Body of pancreas (tissue), 4 donors: ENCODE measurements around the gene ARVCF. TPM values are rescaled to one million over a fixed set of nuclear protein-coding genes. Genes with fewer than 3 reads are reported as not detected.

ENCODE experiments used
- ATAC-seq: fragments of 150-250 bp; one replicate; pipeline ENCODE4 v1.9.1; 2016
- DNase-seq, 4 donors: peaks; one replicate each; pipeline ENCODE4 v3.0.0-alpha.2; 2019
- H3K27ac ChIP-seq, 4 donors: fragments of 200-600 bp; sonication (generic); 1 replicate in 3 of 4; 2 replicates in 1 of 4; pipeline versions ENCODE4 v1.5.1 to v1.6.1; 2016 to 2019; ENCODE audit warnings: mild to moderate bottlenecking in 1 of 4, mixed read lengths in 1 of 4, moderate library complexity in 1 of 4
- H3K27me3 ChIP-seq, 2 donors: fragments of 200-600 bp; sonication (generic); one replicate each; pipeline ENCODE4 v1.6.0; 2016; ENCODE audit warnings: mild to moderate bottlenecking in 1 of 2
- H3K36me3 ChIP-seq, 2 donors: fragments of 200-600 bp; sonication (generic); replicated peaks in 1 of 2; 2 replicates each; pipeline ENCODE4 v1.5.1; 2016; ENCODE audit warnings: low read depth in 2 of 2; ENCODE audit not compliant: insufficient read depth in 1 of 2
- H3K4me1 ChIP-seq: fragments of 200-600 bp; sonication (generic); one replicate; pipeline ENCODE4 v1.6.0; 2016
- H3K4me3 ChIP-seq, 2 donors: fragments of 200-600 bp; sonication (generic); 1 replicate in 1 of 2; 2 replicates in 1 of 2; pipeline ENCODE4 v1.5.1; 2016 to 2019
- H3K9me3 ChIP-seq, 3 donors: fragments of 200-600 bp; sonication (generic); 1 replicate in 2 of 3; 2 replicates in 1 of 3; pipeline ENCODE4 v1.5.1; 2016
- CTCF ChIP-seq, 7 experiments: fragments of 450-650 bp in 4 of 7; fragments of 200-600 bp in 3 of 7; sonication (generic) in 3 of 7; IDR thresholded peaks; one replicate each; pipeline ENCODE4 v1.5.1; 2016 to 2019; ENCODE audit warnings: antibody characterized with exemption in 7 of 7
- POLR2A ChIP-seq, 3 donors: fragments of 450-650 bp; IDR thresholded peaks; one replicate each; pipeline ENCODE4 v1.6.1; 2016; ENCODE audit warnings: antibody characterized with exemption in 3 of 3, mild to moderate bottlenecking in 2 of 3
- WGBS, 2 donors: methylation state at CpG; one replicate each; pipeline ENCODE4 v1.1.5; 2017; 5-methylcytosine and 5-hydroxymethylcytosine counted together
- intact Hi-C: fragments of 100-400 bp; cut with DNase I; formaldehyde crosslinking; loops from one replicate; pipeline ENCODE4 v1.15.1; 2023
- total RNA-seq, 2 donors: library from RNA; depleted of rRNA; stranded (reverse); fragments of >200 nt; gene quantifications; one replicate each; pipeline ENCODE4 v1.1.0, GENCODE V29; 2016

Gene ARVCF
- total RNA-seq, 2 donors from 2014 or later = 36.6 to 150 TPM

- Histone ChIP-seq H3K36me3 (peaks cover 0 to 8% of the 10 kb centered on the region in 2 donors), H3K27me3 (no peaks in the 10 kb centered on the region), H3K4me1 (no peaks in the 10 kb centered on the region), H3K27ac (no peak overlapping the region), H3K4me3 (no peak overlapping the region), H3K9me3 (no peaks in the 10 kb centered on the region)
- DNase-seq (no peak), ATAC-seq (no peak)
- TF ChIP-seq POLR2A (IDR thresholded peaks at IDR 0.05) (no peak), CTCF (IDR thresholded peaks at IDR 0.05) (no peak)
- 92 to 93% methylated on average over 4 of the region's 4 CpGs for WGBS, 2 donors
- intact Hi-C loops = no loop called here
Measured at GRCh38 chr22:20046730-20047129, 30.1 kb upstream of the ARVCF start.

- H3K36me3 ChIP-seq = peaks cover 0 to 8% of the 10 kb centered on the region in 2 donors
- no peaks in the 10 kb centered on the region for H3K9me3 ChIP-seq
- H3K27me3 ChIP-seq = no peaks in the 10 kb centered on the region
- 87 to 92% methylated on average over 9 to 10 of the region's 10 CpGs for WGBS, 2 donors
- H3K4me3 ChIP-seq = no peak overlapping the region
- intact Hi-C loops = no loop called here
- TF ChIP-seq POLR2A (IDR thresholded peaks at IDR 0.05) = no peak
- TF ChIP-seq CTCF (IDR thresholded peaks at IDR 0.05) = no peak
- DNase-seq (no peak), ATAC-seq (no peak)
- H3K4me1 ChIP-seq = no peaks in the 10 kb centered on the region
- H3K27ac ChIP-seq = no peak overlapping the region
Measured at GRCh38 chr22:20044495-20045151, 28.0 kb upstream of the ARVCF start.

GRCh38 chr22:20043997-20044342, 27.3 kb upstream of the ARVCF start:
- peaks cover 0 to 8% of the 10 kb centered on the region in 2 donors for H3K36me3 ChIP-seq
- ATAC-seq = no peak
- H3K9me3 ChIP-seq = no peaks in the 10 kb centered on the region
- intact Hi-C loops = no loop called here
- no peak overlapping the region for H3K27ac ChIP-seq
- no peak for DNase-seq
- WGBS, 2 donors = 88 to 95% methylated on average over 7 of the region's 7 CpGs
- no peaks in the 10 kb centered on the region for H3K4me1 ChIP-seq
- no peaks in the 10 kb centered on the region for H3K27me3 ChIP-seq
- no peak overlapping the region for H3K4me3 ChIP-seq
- no peak for TF ChIP-seq CTCF (IDR thresholded peaks at IDR 0.05)

- H3K36me3 ChIP-seq = peaks cover 0 to 8% of the 10 kb centered on the region in 2 donors
- H3K4me3 ChIP-seq = no peak overlapping the region
- ATAC-seq (no peak), DNase-seq (no peak)
- intact Hi-C loops = no loop called here
- TF ChIP-seq CTCF (IDR thresholded peaks at IDR 0.05) = no peak
- no peak for TF ChIP-seq POLR2A (IDR thresholded peaks at IDR 0.05)
- no peak overlapping the region for H3K27ac ChIP-seq
- H3K9me3 ChIP-seq = no peaks in the 10 kb centered on the region
- no peaks in the 10 kb centered on the region for H3K27me3 ChIP-seq
- 90 to 98% methylated on average over 8 to 25 of the region's 26 CpGs for WGBS, 2 donors
- H3K4me1 ChIP-seq = no peaks in the 10 kb centered on the region
Measured at GRCh38 chr22:20043057-20043996, 26.7 kb upstream of the ARVCF start.
